ENCODE data around the gene TNFRSF6B.

The TNFRSF6B gene

GRCh38 chr20:63686492-63687321 is 9.7 kb upstream of the TNFRSF6B start:
- DNase-seq (ENCODE audit: low read depth): no peak

- DNase-seq (ENCODE audit: low read depth): no peak
Observed at GRCh38 chr20:63687419-63688178, 8.9 kb upstream of the TNFRSF6B start.

GRCh38 chr20:63688228-63689045 is 8.0 kb upstream of the TNFRSF6B start:
- DNase-seq (ENCODE audit: low read depth): no peak

- no peak for DNase-seq (ENCODE audit: low read depth)
Observed at GRCh38 chr20:63689046-63690002, 7.1 kb upstream of the TNFRSF6B start.

GRCh38 chr20:63690003-63690897 is 6.2 kb upstream of the TNFRSF6B start:
- no peak for DNase-seq (ENCODE audit: low read depth)

- DNase-seq (ENCODE audit: low read depth): no peak
Observed at GRCh38 chr20:63690898-63691710, 5.3 kb upstream of the TNFRSF6B start.

GRCh38 chr20:63691711-63692435 is 4.6 kb upstream of the TNFRSF6B start:
- DNase-seq (ENCODE audit: low read depth): no peak

- DNase-seq (ENCODE audit: low read depth): no peak
Observed at GRCh38 chr20:63692436-63693082, 3.9 kb upstream of the TNFRSF6B start.

- no peak for DNase-seq (ENCODE audit: low read depth)
Observed at GRCh38 chr20:63693083-63693732, 3.2 kb upstream of the TNFRSF6B start.

GRCh38 chr20:63693733-63694583 is 2.5 kb upstream of the TNFRSF6B start:
- DNase-seq (ENCODE audit: low read depth): no peak

GRCh38 chr20:63694584-63695423 is 1.6 kb upstream of the TNFRSF6B start:
- DNase-seq (ENCODE audit: low read depth): no peak

- no peak for DNase-seq (ENCODE audit: low read depth)
Observed at GRCh38 chr20:63695424-63696305, 787 bp upstream of the TNFRSF6B start.

GRCh38 chr20:63696306-63696627 is 185 bp upstream of the TNFRSF6B start:
- DNase-seq (ENCODE audit: low read depth): no peak

- DNase-seq (ENCODE audit: low read depth): no peak
Observed at GRCh38 chr20:63697357-63697867, 960 bp downstream of the TNFRSF6B start.
